Kasumi-1 (cell line): ENCODE measurements around the gene IGF2BP1.
"Not testable (repeated sequence)": the region's sequence is repeated elsewhere in the genome, so short reads cannot be mapped to it uniquely, and the experiment has no call there.

Experiments used
- DNase-seq, 2 experiments: peaks; one replicate each; lab custom pipeline; 2025; lab: John Stamatoyannopoulos, UW

IGF2BP1 gene

GRCh38 chr17:49020609-49021008 lies 23.4 kb downstream of the IGF2BP1 start:
- DNase-seq = no peak

- no peak for DNase-seq
Measured at GRCh38 chr17:49021095-49021767, 24.0 kb downstream of the IGF2BP1 start.

- no peak for DNase-seq
Measured at GRCh38 chr17:49021768-49022103, 24.6 kb downstream of the IGF2BP1 start.

GRCh38 chr17:49022391-49022941 lies 25.3 kb downstream of the IGF2BP1 start:
- no peak for DNase-seq

GRCh38 chr17:49024523-49024922 lies 27.3 kb downstream of the IGF2BP1 start:
- DNase-seq = no peak

GRCh38 chr17:49026447-49026846 lies 29.3 kb downstream of the IGF2BP1 start:
- DNase-seq = not testable (repeated sequence)

GRCh38 chr17:49028271-49028670 lies 31.1 kb downstream of the IGF2BP1 start:
- no peak for DNase-seq

GRCh38 chr17:49029801-49030200 lies 32.6 kb downstream of the IGF2BP1 start:
- DNase-seq = no peak

- DNase-seq = peak; percentile 90 to 92
Measured at GRCh38 chr17:49031965-49032928, 35.1 kb downstream of the IGF2BP1 start.

GRCh38 chr17:49035470-49036269 lies 38.5 kb downstream of the IGF2BP1 start:
- DNase-seq = peak; percentile 69 to 71

- no peak for DNase-seq
Measured at GRCh38 chr17:49036270-49036626, 39.1 kb downstream of the IGF2BP1 start.

GRCh38 chr17:49038138-49038537 lies 41.0 kb downstream of the IGF2BP1 start:
- DNase-seq = no peak

GRCh38 chr17:49038544-49038943 lies 41.4 kb downstream of the IGF2BP1 start:
- DNase-seq = no peak

- DNase-seq = not testable (repeated sequence)
Measured at GRCh38 chr17:49039518-49039917, 42.3 kb downstream of the IGF2BP1 start.

GRCh38 chr17:49041527-49041926 lies 44.3 kb downstream of the IGF2BP1 start:
- no peak for DNase-seq

- no peak for DNase-seq
Measured at GRCh38 chr17:49045376-49045775, 48.2 kb downstream of the IGF2BP1 start.

GRCh38 chr17:49046912-49047311 lies 49.7 kb downstream of the IGF2BP1 start:
- no peak for DNase-seq

GRCh38 chr17:49049265-49049664 lies 52.1 kb downstream of the IGF2BP1 start:
- DNase-seq = no peak

GRCh38 chr17:49050611-49051010 lies 53.4 kb downstream of the IGF2BP1 start:
- no peak for DNase-seq

- DNase-seq = no peak
Measured at GRCh38 chr17:49051269-49051668, 54.1 kb downstream of the IGF2BP1 start.

- no peak for DNase-seq
Measured at GRCh38 chr17:49053171-49053829, 56.1 kb downstream of the IGF2BP1 start.
